Loucy (cell line): ENCODE data around the gene TMEM167A.

Source experiments
- EZH2phosphoT487 ChIP-seq: fragments of 200-600 bp; IDR thresholded peaks from 2 replicates; pipeline ENCODE4 v1.6.1; 2018; ENCODE audit warnings: antibody characterized with exemption, mild to moderate bottlenecking, moderate library complexity, borderline replicate concordance
- TF ChIP-seq, protein P1 (sequence below): fragments of 200-600 bp; sonication (generic); conservative IDR thresholded peaks from 2 replicates; pipeline ENCODE4 v1.5.1; 2014; ENCODE audit warnings: mild to moderate bottlenecking, antibody characterized with exemption, low read length

DNA sequence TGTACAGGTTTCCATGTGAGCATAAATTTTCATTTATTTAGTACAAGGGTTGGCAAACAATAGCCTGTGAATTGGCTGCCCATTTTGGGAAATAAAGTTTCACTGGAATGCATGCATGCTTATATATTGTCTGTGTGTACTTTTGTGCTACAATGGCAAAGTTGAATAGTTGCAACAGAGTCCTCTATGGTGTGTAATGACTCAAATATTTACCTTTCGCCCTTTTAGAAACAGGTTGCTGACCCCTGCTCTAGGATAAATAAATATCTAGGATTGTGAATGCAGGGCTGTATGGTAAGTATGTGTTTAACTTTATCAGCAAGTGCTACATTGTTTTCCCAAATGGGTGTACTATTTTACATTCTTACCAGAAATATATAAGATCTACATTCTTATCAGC is 47.4 kb upstream of the TMEM167A start:
- TF ChIP-seq, protein P1, sequence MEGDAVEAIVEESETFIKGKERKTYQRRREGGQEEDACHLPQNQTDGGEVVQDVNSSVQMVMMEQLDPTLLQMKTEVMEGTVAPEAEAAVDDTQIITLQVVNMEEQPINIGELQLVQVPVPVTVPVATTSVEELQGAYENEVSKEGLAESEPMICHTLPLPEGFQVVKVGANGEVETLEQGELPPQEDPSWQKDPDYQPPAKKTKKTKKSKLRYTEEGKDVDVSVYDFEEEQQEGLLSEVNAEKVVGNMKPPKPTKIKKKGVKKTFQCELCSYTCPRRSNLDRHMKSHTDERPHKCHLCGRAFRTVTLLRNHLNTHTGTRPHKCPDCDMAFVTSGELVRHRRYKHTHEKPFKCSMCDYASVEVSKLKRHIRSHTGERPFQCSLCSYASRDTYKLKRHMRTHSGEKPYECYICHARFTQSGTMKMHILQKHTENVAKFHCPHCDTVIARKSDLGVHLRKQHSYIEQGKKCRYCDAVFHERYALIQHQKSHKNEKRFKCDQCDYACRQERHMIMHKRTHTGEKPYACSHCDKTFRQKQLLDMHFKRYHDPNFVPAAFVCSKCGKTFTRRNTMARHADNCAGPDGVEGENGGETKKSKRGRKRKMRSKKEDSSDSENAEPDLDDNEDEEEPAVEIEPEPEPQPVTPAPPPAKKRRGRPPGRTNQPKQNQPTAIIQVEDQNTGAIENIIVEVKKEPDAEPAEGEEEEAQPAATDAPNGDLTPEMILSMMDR = no peak
- TF ChIP-seq EZH2phosphoT487 = no peak
